ENCODE measurements around the gene TEKTIP1.

The TEKTIP1 gene

GRCh38 chr19:3572855-3573161, 33.8 kb downstream of the TEKTIP1 start, which contains the start of gene HMG20B:
TSS of gene HMG20B (plus strand) at chr19:3572944. CDS start at chr19:3573310, 366 bp downstream.
- Histone ChIP-seq H3K9me2 (replicated peaks; ENCODE audit: low read depth, low read length) (no peaks in the 10 kb centered on the region), H3K27me3 (ENCODE audit: insufficient read depth, low read length, poor library complexity, severe bottlenecking) (no peaks in the 10 kb centered on the region), H3K9me3 (ENCODE audit: insufficient read depth, low read depth, low read length) (no peaks in the 10 kb centered on the region), H3K4me2 (ENCODE audit: low read depth, low read length, poor library complexity, severe bottlenecking) (peak within 1 kb of the TSS; percentile 85), H3K79me2 (ENCODE audit: insufficient read depth, low read length) (peaks cover 9% of the 10 kb centered on the region), H3K36me3 (ENCODE audit: insufficient read depth, low read length) (peaks cover 7% of the 10 kb centered on the region; the same call in 1 of the 2 replicates), H3K9ac (ENCODE audit: low read depth, low read length, poor library complexity, severe bottlenecking) (peak within 1 kb of the TSS; percentile 87), H3K4me1 (ENCODE audit: insufficient read depth, low read length, poor library complexity, severe bottlenecking) (peaks cover 8% of the 10 kb centered on the region), H3K4me3 (ENCODE audit: low read length, poor library complexity, severe bottlenecking) (peak within 1 kb of the TSS; percentile 99), H3F3A (ENCODE audit: low read depth) (no peaks in the 10 kb centered on the region), H2AFZ (ENCODE audit: low read length) (peak within 1 kb of the TSS; percentile 64), H4K20me1 (ENCODE audit: insufficient read depth, low read length, poor library complexity, severe bottlenecking) (peaks cover 22% of the 10 kb centered on the region)
- TF ChIP-seq EZH2phosphoT487 (IDR thresholded peaks at IDR 0.05; ENCODE audit: borderline replicate concordance) (no peak), CTCF (conservative IDR thresholded peaks at IDR 0.05; ENCODE audit: low read length) (no peak)

- Histone ChIP-seq H3K4me1 (ENCODE audit: insufficient read depth, low read length, poor library complexity, severe bottlenecking) (peaks cover 8% of the 10 kb centered on the region), H3K27me3 (ENCODE audit: insufficient read depth, low read length, poor library complexity, severe bottlenecking) (no peaks in the 10 kb centered on the region), H3K4me3 (ENCODE audit: low read length, poor library complexity, severe bottlenecking) (peak overlapping the region; percentile 99), H3K4me2 (ENCODE audit: low read depth, low read length, poor library complexity, severe bottlenecking) (peak overlapping the region; percentile 85), H3K9me2 (replicated peaks; ENCODE audit: low read depth, low read length) (no peaks in the 10 kb centered on the region), H2AFZ (ENCODE audit: low read length) (0 out of 2 replicates have a peak overlapping the region, but pooled peaks have one; percentile 32), H3K9ac (ENCODE audit: low read depth, low read length, poor library complexity, severe bottlenecking) (peak overlapping the region; percentile 87), H3F3A (ENCODE audit: low read depth) (no peaks in the 10 kb centered on the region), H3K36me3 (ENCODE audit: insufficient read depth, low read length) (peaks cover 7% of the 10 kb centered on the region; the same call in 1 of the 2 replicates), H4K20me1 (ENCODE audit: insufficient read depth, low read length, poor library complexity, severe bottlenecking) (peaks cover 22% of the 10 kb centered on the region), H3K9me3 (ENCODE audit: insufficient read depth, low read depth, low read length) (no peaks in the 10 kb centered on the region), H3K79me2 (ENCODE audit: insufficient read depth, low read length) (peaks cover 9% of the 10 kb centered on the region)
- TF ChIP-seq EZH2phosphoT487 (IDR thresholded peaks at IDR 0.05; ENCODE audit: borderline replicate concordance), result no peak
Observed at GRCh38 chr19:3573162-3573857, 34.3 kb downstream of the TEKTIP1 start.

GRCh38 chr19:3573858-3574637, 35.1 kb downstream of the TEKTIP1 start:
- Histone ChIP-seq H4K20me1 (ENCODE audit: insufficient read depth, low read length, poor library complexity, severe bottlenecking) (peaks cover 22% of the 10 kb centered on the region), H3K4me2 (ENCODE audit: low read depth, low read length, poor library complexity, severe bottlenecking) (peak overlapping the region; percentile 85), H3K27me3 (ENCODE audit: insufficient read depth, low read length, poor library complexity, severe bottlenecking) (no peaks in the 10 kb centered on the region), H3F3A (ENCODE audit: low read depth) (no peaks in the 10 kb centered on the region), H3K9ac (ENCODE audit: low read depth, low read length, poor library complexity, severe bottlenecking) (peak overlapping the region; percentile 87), H3K4me1 (ENCODE audit: insufficient read depth, low read length, poor library complexity, severe bottlenecking) (peaks cover 8% of the 10 kb centered on the region), H3K36me3 (ENCODE audit: insufficient read depth, low read length) (peaks cover 7% of the 10 kb centered on the region; the same call in 1 of the 2 replicates), H3K4me3 (ENCODE audit: low read length, poor library complexity, severe bottlenecking) (peak overlapping the region; percentile 99), H3K79me2 (ENCODE audit: insufficient read depth, low read length) (peaks cover 9% of the 10 kb centered on the region), H3K9me3 (ENCODE audit: insufficient read depth, low read depth, low read length) (no peaks in the 10 kb centered on the region), H2AFZ (ENCODE audit: low read length) (no peak overlapping the region), H3K9me2 (replicated peaks; ENCODE audit: low read depth, low read length) (no peaks in the 10 kb centered on the region)
- TF ChIP-seq CTCF (conservative IDR thresholded peaks at IDR 0.05; ENCODE audit: low read length), result no peak
- no peak for TF ChIP-seq EZH2phosphoT487 (IDR thresholded peaks at IDR 0.05; ENCODE audit: borderline replicate concordance)
